Measurements from ENCODE around the gene ADAM12. TPM values are rescaled to one million over a fixed set of nuclear protein-coding genes. Genes with fewer than 3 reads are reported as not detected.

The ADAM12 gene
- total RNA-seq, 1 experiment from 2014 or later = not detected

GRCh38 chr10:126060261-126060931 is 327.9 kb downstream of the ADAM12 start:
- no peaks in the 10 kb centered on the region for H3K27me3 Mint-ChIP-seq (ENCODE audit: unreplicated experiment)
- no peak for TF ChIP-seq CTCF (IDR thresholded peaks at IDR 0.05; ENCODE audit: unreplicated experiment)
- H3K4me1 Mint-ChIP-seq (ENCODE audit: low read depth, unreplicated experiment) = peaks cover 8% of the 10 kb centered on the region
- no peak for DNase-seq
- intact Hi-C loops (cut with micrococcal nuclease; ENCODE audit: unreplicated experiment) = no loop called here
- no TSS peak for BruUV-seq (replicated peaks)
- CTCF ChIA-PET = interaction anchor here (1.0 kb wide), 1 partner anchor 176 kb away, joined by 3 read pairs; no protein-coding TSS in a partner anchor
- H3K27ac Mint-ChIP-seq (ENCODE audit: unreplicated experiment) = no peak overlapping the region
- no peak overlapping the region for H3K4me3 Mint-ChIP-seq (ENCODE audit: low read depth, unreplicated experiment)
- H3K9me3 Mint-ChIP-seq (ENCODE audit: low read depth, unreplicated experiment) = no peaks in the 10 kb centered on the region
- no peaks in the 10 kb centered on the region for H3K36me3 Mint-ChIP-seq (ENCODE audit: insufficient read depth, unreplicated experiment)

- Mint-ChIP-seq H3K4me3 (ENCODE audit: low read depth, unreplicated experiment) (no peak overlapping the region), H3K36me3 (ENCODE audit: insufficient read depth, unreplicated experiment) (no peaks in the 10 kb centered on the region), H3K9me3 (ENCODE audit: low read depth, unreplicated experiment) (no peaks in the 10 kb centered on the region), H3K4me1 (ENCODE audit: low read depth, unreplicated experiment) (peaks cover 8% of the 10 kb centered on the region), H3K27ac (ENCODE audit: unreplicated experiment) (no peak overlapping the region), H3K27me3 (ENCODE audit: unreplicated experiment) (no peaks in the 10 kb centered on the region)
- CTCF ChIA-PET = no interaction called here
- BruUV-seq (replicated peaks) = no TSS peak
- TF ChIP-seq CTCF (IDR thresholded peaks at IDR 0.05; ENCODE audit: unreplicated experiment) = no peak
- intact Hi-C loops (cut with micrococcal nuclease; ENCODE audit: unreplicated experiment) = no loop called here
- DNase-seq = no peak
Measured at GRCh38 chr10:126059076-126059826, 329.0 kb downstream of the ADAM12 start.

- no peak for DNase-seq
- H3K27ac Mint-ChIP-seq (ENCODE audit: unreplicated experiment) = no peak overlapping the region
- peaks cover 5% of the 10 kb centered on the region for H3K4me1 Mint-ChIP-seq (ENCODE audit: low read depth, unreplicated experiment)
- intact Hi-C loops (cut with micrococcal nuclease; ENCODE audit: unreplicated experiment) = no loop called here
- no peaks in the 10 kb centered on the region for H3K36me3 Mint-ChIP-seq (ENCODE audit: insufficient read depth, unreplicated experiment)
- TF ChIP-seq CTCF (IDR thresholded peaks at IDR 0.05; ENCODE audit: unreplicated experiment) = no peak
- BruUV-seq (replicated peaks) = no TSS peak
- no peaks in the 10 kb centered on the region for H3K27me3 Mint-ChIP-seq (ENCODE audit: unreplicated experiment)
- H3K9me3 Mint-ChIP-seq (ENCODE audit: low read depth, unreplicated experiment) = no peaks in the 10 kb centered on the region
- CTCF ChIA-PET = no interaction called here
- H3K4me3 Mint-ChIP-seq (ENCODE audit: low read depth, unreplicated experiment) = no peak overlapping the region
Measured at GRCh38 chr10:126058507-126058906, 329.8 kb downstream of the ADAM12 start.

GRCh38 chr10:126058104-126058503 is 330.2 kb downstream of the ADAM12 start:
- Mint-ChIP-seq H3K9me3 (ENCODE audit: low read depth, unreplicated experiment) (no peaks in the 10 kb centered on the region), H3K36me3 (ENCODE audit: insufficient read depth, unreplicated experiment) (no peaks in the 10 kb centered on the region), H3K4me1 (ENCODE audit: low read depth, unreplicated experiment) (peaks cover under 1% of the 10 kb centered on the region), H3K27ac (ENCODE audit: unreplicated experiment) (no peak overlapping the region), H3K4me3 (ENCODE audit: low read depth, unreplicated experiment) (no peak overlapping the region), H3K27me3 (ENCODE audit: unreplicated experiment) (no peaks in the 10 kb centered on the region)
- no peak for TF ChIP-seq CTCF (IDR thresholded peaks at IDR 0.05; ENCODE audit: unreplicated experiment)
- no TSS peak for BruUV-seq (replicated peaks)
- intact Hi-C loops (cut with micrococcal nuclease; ENCODE audit: unreplicated experiment) = no loop called here
- no peak for DNase-seq
- CTCF ChIA-PET = no interaction called here

All from Calu3 (cell line).